Stimulated activated CD4-positive, alpha-beta T cell treated with anti-CD3 and anti-CD28 coated beads, Interleukin-15, amount 100 ng/mL, for 24 hours (primary cell): ENCODE data around the gene CYP19A1.

ENCODE experiments used
- DNase-seq: peaks from one replicate; pipeline ENCODE4 v3.0.0-alpha.2; 2020

The CYP19A1 gene

GRCh38 chr15:51252671-51253070 is 85.7 kb downstream of the CYP19A1 start:
- no peak for DNase-seq

- DNase-seq, result no peak
These were observed 86.8 kb downstream of the CYP19A1 start for GRCh38 chr15:51251556-51251955.

GRCh38 chr15:51250217-51251011 is 88.0 kb downstream of the CYP19A1 start:
- DNase-seq, result no peak

GRCh38 chr15:51245628-51246027 is 92.8 kb downstream of the CYP19A1 start:
- no peak for DNase-seq

- no peak for DNase-seq
These were observed 94.0 kb downstream of the CYP19A1 start for GRCh38 chr15:51244423-51244869.

- DNase-seq, result no peak
These were observed 94.6 kb downstream of the CYP19A1 start for GRCh38 chr15:51243774-51244173.

- no peak for DNase-seq
These were observed 98.3 kb downstream of the CYP19A1 start for GRCh38 chr15:51240066-51240465.

- no peak for DNase-seq
These were observed 100.6 kb downstream of the CYP19A1 start for GRCh38 chr15:51237816-51238215.

- DNase-seq, result no peak
These were observed 104.0 kb downstream of the CYP19A1 start for GRCh38 chr15:51234176-51234927.

GRCh38 chr15:51232581-51232980 is 105.8 kb downstream of the CYP19A1 start:
- DNase-seq, result no peak

GRCh38 chr15:51229907-51230330 is 108.5 kb downstream of the CYP19A1 start:
- no peak for DNase-seq

- peak; percentile 31 for DNase-seq
These were observed 110.3 kb downstream of the CYP19A1 start for GRCh38 chr15:51227940-51228732.

GRCh38 chr15:51226576-51227210 is 111.7 kb downstream of the CYP19A1 start:
- DNase-seq, result no peak

- DNase-seq, result no peak
These were observed 114.0 kb downstream of the CYP19A1 start for GRCh38 chr15:51224428-51224827.

- no peak for DNase-seq
These were observed 114.6 kb downstream of the CYP19A1 start for GRCh38 chr15:51223771-51224229.

- DNase-seq, result no peak
These were observed 120.0 kb downstream of the CYP19A1 start for GRCh38 chr15:51218299-51218938.

GRCh38 chr15:51212909-51213308 is 125.5 kb downstream of the CYP19A1 start:
- DNase-seq, result no peak

GRCh38 chr15:51212239-51212638 is 126.2 kb downstream of the CYP19A1 start:
- no peak for DNase-seq

GRCh38 chr15:51205050-51205975 is 133.1 kb downstream of the CYP19A1 start:
- DNase-seq, result no peak

GRCh38 chr15:51203797-51204196 is 134.6 kb downstream of the CYP19A1 start:
- DNase-seq, result no peak

- DNase-seq, result no peak
These were observed 135.6 kb downstream of the CYP19A1 start for GRCh38 chr15:51202783-51203182.
